Measurements from ENCODE around the gene FUT9.
"Not testable (repeated sequence)": the region's sequence is repeated elsewhere in the genome, so short reads cannot be mapped to it uniquely, and the experiment has no call there.

The FUT9 gene

DNA sequence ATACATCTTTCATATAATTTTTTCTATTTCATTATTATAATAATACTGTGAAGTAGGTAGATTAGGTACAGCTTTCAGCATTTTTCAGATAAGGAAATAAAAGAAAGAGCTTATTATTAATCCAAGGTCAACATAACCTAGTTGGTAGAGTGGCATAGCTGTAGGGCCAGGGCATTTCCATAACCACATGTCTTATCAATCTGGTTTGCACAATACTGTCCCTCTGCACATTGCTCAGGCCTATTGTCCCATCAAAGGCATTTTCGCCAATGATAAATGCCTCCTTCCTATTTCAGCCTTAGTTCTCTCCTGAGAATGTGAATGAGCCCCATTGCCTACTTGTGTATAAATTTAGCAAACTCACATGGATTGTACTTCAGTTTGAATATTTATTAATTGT lies 234.0 kb downstream of the FUT9 start:
- Histone ChIP-seq H3K36me3 (ENCODE audit: control insufficient read depth, insufficient read depth, low read length) (no peaks in the 10 kb centered on the region), H3K27me3 (replicated peaks; ENCODE audit: control insufficient read depth, insufficient read depth, low read length) (no peaks in the 10 kb centered on the region), H3K4me3 (replicated peaks; ENCODE audit: low read depth, low read length) (no peak overlapping the region)
- TF ChIP-seq CTCF (IDR thresholded peaks at IDR 0.05; ENCODE audit: insufficient read depth, low read length, poor library complexity, severe bottlenecking) = no peak
- DNase-seq (ENCODE audit: extremely low read depth, insufficient read length) = no peak

DNA sequence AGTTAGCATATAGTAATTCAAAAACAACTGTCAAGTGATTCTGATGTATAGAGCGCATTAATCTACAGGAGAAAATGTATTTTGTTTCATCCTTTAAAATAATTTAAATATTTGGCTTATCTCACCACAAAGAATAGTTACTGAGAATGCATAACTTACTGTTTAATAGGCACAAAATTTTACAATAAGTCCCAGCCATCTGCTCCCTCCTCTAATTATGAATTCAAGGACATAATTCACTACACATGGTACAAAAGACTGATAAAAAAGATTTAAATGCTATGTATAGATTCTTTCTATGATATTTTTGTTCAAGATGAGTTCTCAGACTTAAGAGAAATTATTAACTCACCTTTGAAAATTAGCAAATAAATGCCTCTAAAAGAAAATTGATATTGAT lies 242.0 kb downstream of the FUT9 start:
- TF ChIP-seq CTCF (IDR thresholded peaks at IDR 0.05; ENCODE audit: insufficient read depth, low read length, poor library complexity, severe bottlenecking) = no peak
- no peaks in the 10 kb centered on the region for H3K27me3 ChIP-seq (replicated peaks; ENCODE audit: control insufficient read depth, insufficient read depth, low read length)
- no peak overlapping the region for H3K4me3 ChIP-seq (replicated peaks; ENCODE audit: low read depth, low read length)
- no peak for DNase-seq (ENCODE audit: extremely low read depth, insufficient read length)
- no peaks in the 10 kb centered on the region for H3K36me3 ChIP-seq (ENCODE audit: control insufficient read depth, insufficient read depth, low read length)

GRCh38 chr6:96260787-96261430 lies 245.1 kb downstream of the FUT9 start:
- H3K27me3 ChIP-seq (replicated peaks; ENCODE audit: control insufficient read depth, insufficient read depth, low read length); H3K4me3 ChIP-seq (replicated peaks; ENCODE audit: low read depth, low read length); DNase-seq (ENCODE audit: extremely low read depth, insufficient read length); H3K36me3 ChIP-seq (ENCODE audit: control insufficient read depth, insufficient read depth, low read length): not testable (repeated sequence)
